ENCODE measurements around the gene SLC24A3.
A peak's percentile ranks its signal among the peaks of the same experiment; 100 is the strongest.
"Not testable (repeated sequence)": the region's sequence is repeated elsewhere in the genome, so short reads cannot be mapped to it uniquely, and the experiment has no call there.

Gene SLC24A3

DNA sequence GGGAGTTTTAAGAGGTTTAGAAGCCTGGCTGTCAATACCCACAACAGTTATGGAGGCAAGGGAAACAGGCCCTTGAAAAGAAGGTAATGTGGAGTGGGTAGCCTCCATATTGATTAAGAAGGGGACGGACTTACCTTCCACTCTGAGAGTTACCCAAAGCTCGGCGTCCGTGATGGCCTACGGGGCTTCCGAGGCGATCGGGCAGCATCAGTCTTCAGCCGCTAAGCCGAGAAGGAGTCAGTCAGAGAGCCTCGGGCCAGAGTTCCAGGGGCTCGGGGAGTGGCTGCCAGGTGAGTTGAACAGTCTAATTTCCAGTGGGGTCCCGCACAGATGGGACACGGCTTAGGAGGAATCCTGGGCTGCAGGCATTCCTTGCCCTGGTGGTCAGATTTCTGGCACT, 541.8 kb downstream of the SLC24A3 start:
- FAIRE-seq: not testable (repeated sequence)

DNA sequence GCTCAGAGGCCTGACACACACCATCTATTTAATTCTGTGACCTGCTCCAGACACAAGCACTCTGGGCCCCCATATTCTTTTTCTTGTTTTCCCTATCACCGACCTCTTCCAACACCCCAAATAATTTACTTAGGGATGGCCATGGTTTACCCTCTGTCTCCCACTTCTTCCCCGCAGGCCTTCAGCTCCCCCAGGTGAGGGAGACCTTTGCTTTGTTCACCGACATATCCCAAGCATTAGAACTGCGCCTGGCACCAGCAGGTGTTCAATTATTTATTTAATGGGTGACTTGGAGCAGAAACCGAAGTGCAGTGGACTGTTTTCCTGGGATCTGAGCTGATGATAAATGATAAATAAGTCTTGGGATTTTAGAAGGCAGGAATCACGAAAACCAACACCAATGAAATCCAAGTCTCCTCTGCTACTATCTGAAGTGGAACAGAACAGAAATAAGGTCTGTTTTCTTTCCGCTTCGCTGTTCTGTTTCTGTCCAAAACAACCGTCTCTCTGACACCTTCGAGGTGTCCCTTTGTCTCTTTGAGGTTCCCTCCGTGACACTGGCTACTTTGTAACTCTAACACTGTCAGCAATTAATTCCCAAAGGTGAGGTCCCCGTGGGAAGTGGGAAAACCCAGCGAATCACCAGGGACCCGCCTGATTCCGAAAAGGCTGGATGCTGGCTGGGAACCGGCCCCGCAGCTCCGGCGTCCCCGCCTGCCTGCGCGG, 544.5 kb downstream of the SLC24A3 start:
- FAIRE-seq: no peak

DNA sequence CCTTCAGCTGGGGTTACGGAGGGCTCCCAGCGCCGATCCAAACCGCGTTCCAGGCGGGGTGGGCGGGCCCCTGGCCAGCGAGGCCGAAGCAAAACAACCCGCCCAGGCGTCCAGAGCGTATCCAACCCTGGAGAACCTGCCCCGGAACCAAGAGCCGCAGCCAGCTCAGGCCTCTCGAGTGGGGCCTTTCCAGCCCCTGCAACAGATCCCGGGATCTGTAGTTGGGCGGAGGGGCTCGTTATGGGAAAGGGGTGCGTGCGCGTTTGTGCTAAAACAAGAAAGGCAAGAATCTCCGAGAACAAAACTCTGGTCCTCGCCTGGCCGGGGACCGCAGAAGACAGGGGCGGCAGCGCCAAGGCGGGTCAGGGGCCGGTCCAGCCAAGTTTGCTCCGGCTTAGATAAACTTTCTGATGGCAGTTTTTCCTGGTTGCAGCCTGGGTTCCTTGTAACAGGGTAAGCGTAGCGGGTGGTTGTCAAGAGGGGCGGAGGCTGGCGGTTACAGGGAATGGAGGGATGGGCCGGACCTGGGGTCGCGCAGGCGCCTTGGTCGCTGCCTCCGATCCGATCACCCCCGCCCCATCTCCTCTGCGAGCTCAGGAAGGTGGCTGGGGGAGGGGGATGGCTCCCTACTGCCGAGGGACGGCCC, 545.2 kb downstream of the SLC24A3 start:
- FAIRE-seq: peak; percentile 76

DNA sequence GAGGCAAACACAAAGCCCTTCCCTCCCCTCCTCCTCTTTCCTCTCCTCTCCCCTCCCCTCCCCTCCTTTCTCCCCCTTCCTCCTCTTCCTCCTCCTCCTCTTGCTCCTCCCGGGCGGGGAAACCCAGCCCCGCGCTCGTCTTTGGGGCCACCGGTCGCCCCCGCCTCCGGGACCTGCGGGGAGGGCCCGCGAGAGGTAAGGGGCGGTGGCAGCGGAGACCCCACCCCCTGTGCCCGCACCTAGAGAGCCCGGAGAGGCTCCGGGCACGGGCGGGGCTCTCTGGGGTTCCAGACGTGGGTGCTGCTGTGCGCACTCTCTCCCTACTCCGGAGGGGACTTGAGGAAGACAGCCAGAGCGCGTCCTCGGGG, 545.7 kb downstream of the SLC24A3 start, which contains the start of gene RIN2:
Gene RIN2, plus strand, starts transcription at position 126 of the 368 bp plus-strand sequence. CDS start 131,344 bp downstream, outside the sequence.
- no peak for FAIRE-seq

DNA sequence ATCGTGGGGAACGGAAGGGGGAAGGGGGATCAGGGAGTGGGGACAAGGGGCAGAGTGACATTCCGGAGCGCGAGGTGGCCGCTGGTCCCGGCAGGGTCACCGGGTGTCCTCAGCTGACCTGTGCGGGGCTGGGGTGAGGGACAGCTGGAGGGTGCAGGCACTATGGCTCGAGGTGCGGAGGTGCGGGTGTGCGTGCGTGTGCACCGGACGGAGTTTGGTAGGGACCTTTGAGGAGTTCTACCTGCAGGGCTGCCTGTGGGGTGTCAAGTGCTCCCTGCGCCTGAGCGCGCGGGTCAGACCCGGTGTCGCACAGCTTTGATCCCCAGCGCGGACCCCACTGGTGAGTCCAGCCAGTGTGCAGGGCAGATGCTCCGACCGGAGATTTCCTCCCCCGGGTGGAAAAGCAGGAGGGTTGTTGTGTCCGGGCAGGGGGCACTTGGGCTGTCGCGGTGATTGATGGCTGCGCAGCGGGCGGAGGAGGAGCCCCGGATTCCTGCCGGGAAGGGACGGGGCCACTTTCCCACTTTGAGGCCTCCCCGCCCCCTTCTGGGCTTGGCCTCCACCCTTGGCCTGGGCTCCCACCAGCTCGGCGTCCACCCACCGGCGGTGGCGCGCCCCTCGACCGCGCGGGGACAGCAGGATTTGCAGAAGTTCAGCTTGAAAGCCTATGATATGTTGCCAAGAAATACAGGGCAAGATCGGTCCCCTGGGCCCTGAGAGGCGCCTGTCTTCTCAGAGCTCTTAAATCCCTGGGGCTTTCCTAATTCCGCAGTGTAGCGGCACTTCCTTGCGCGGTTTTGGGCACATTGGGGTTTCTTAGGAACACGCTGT, 546.3 kb downstream of the SLC24A3 start:
- no peak for FAIRE-seq

DNA sequence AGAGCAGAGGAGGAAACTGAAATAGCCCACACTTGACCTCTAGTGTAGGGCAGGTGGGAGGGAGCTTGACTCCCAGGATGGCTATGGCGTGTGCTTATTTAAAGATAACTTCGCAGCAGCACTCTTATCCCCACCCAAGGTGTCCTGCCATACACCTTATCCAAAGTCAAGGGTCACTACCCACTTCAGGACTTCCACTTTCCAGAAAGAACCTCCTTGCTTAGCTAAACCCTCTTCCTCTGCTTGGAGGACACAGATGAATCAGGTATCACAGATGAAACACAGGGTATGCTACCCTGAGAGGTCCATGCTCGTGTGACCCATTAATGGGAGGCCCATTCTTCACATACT, 547.9 kb downstream of the SLC24A3 start:
- no peak for FAIRE-seq

DNA sequence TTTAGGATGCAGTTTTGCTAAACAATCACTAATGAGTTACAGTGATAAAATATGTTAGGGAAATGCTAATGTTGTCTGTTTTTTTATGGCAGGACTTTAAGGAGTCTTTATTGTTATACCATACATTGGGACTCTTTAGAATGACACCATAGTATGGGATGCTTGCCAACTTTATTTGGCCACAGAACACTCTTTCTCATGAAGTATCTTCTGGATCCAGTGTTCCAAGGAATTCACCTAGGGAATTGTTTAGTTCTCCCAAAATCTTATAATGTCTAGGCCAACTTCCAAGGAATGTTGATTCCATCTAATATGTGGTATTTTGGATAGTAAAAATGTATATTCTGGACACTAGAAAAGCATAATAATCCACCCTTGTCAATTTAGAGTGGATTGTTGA, 548.9 kb downstream of the SLC24A3 start:
- no peak for FAIRE-seq

DNA sequence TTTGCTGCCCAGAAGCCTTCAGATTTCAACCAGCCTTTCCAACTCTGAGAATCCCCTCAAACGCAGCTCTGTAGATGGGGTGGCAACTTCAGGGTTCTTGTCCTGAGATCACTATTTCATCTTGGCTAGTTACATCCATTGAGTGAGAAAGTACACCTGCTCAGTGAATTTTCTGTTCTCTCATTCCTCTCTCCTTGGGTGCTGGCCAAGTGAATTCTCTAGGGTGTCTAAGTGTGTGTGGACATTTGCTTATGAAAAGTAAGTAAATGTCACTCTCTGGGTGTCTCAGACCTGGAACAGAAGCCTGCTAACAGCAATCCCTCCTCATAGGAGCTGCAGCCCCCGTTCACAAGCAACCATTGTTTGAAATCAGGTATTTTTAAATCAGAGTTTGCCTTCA, 549.4 kb downstream of the SLC24A3 start:
- FAIRE-seq: no peak

DNA sequence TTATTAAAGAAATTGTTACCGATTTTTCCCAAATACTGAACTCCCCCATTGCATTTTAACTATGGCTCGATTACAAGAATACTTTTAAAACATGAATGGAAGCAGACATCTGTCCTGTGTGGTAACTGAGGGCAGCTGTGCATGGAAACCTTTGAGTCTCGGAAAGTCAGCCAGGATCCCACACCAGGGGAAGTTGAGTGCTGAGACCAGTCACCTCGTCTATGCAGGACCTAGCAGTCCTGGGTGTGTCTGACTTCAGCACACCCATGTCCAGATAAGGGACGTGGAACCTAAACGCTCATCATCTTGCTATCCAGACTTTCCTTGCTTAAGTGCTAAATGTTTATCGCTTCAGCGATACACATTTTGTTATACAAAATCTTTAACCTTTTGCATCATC, 551.8 kb downstream of the SLC24A3 start:
- FAIRE-seq: no peak

DNA sequence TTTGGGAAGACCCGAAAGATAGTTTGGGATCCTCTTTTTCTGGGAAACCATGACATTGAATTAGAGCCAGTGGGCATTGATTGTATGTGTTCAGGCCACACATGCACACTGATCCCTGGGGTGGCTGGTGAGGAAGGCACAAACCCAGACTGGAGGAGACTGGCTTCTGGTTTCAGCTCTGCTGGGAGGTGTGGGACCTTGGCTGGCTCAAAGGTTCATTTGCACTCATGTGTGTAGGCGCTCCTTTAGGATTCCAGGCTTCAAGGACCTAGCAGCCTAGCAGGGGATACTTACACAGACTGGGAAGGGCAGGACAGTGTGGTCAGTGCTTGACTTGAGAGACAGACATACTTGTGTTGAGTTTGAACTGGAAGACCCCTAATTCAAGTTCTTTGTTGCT, 552.8 kb downstream of the SLC24A3 start:
- no peak for FAIRE-seq

GRCh38 chr20:19765913-19766312, 553.5 kb downstream of the SLC24A3 start:
- no peak for FAIRE-seq

DNA sequence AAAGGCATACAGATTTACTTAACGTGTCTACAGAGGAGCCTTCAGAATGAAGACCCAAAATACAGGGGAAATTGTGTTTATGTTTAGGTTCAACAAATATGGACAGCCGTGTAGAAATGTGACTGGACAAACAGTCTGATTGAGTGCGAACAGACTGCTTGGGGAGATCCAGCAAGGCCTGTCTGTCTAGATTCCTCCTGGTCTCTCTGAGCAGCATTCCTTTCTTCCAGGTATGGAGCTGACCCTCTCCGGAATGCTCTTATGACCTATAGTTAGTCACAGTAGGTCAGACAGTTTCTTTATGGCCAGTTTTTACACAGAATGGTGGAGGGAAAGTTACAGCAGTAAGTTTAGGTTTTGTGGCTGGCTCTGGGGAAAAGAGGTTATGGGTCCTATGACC, 554.6 kb downstream of the SLC24A3 start:
- no peak for FAIRE-seq

GRCh38 chr20:19768325-19768842, 555.9 kb downstream of the SLC24A3 start:
- no peak for FAIRE-seq

- no peak for FAIRE-seq
Observed at GRCh38 chr20:19769507-19769906, 557.1 kb downstream of the SLC24A3 start.

- no peak for FAIRE-seq
Observed at GRCh38 chr20:19770375-19770774, 557.9 kb downstream of the SLC24A3 start.

DNA sequence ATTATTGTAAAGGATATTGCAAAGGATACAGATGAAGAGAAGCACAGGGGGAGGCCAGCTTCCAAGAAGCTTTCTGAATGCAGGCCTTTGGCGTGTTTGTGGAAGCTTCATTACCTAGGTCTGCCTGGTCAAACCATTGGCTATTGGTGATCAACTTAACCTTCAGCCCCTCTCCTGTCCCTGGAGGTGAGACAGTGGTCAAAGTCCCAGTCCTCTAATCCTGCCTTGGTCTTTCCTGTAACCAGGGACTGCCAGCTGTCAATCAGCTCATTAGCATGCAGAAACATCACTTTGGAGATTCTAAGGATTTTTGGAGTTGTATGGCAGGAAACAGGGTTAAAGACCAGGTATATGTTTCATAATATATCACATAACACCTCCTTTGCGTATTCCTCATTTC, 558.6 kb downstream of the SLC24A3 start:
- no peak for FAIRE-seq

Data from endometrium (tissue), 2 donors.